Smooth muscle cell (in vitro differentiated cells): ENCODE data around the gene CTNNBIP1. TPM values are rescaled to one million over a fixed set of nuclear protein-coding genes. Genes with fewer than 3 reads are reported as not detected.
A peak's percentile ranks its signal among the peaks of the same experiment; 100 is the strongest.

Experiments
- DNase-seq: peaks from one replicate; lab custom pipeline; 2025; ENCODE audit not compliant: unreplicated experiment; lab: John Stamatoyannopoulos, UW
- H2AFZ ChIP-seq: fragments of 200-600 bp; sonication (generic); 2 replicates; pipeline ENCODE4 v1.6.0; 2016; ENCODE audit warnings: antibody characterized with exemption, low read depth, mild to moderate bottlenecking
- H3F3A ChIP-seq: fragments of 200-600 bp; sonication (generic); 2 replicates; pipeline ENCODE4 v1.6.0; 2017; ENCODE audit warnings: antibody characterized with exemption, low read depth
- H3K27ac ChIP-seq: fragments of 200-600 bp; sonication (generic); 2 replicates; pipeline ENCODE4 v1.5.1; 2016; ENCODE audit warnings: low read depth, mild to moderate bottlenecking
- H3K27me3 ChIP-seq: fragments of 200-600 bp; sonication (generic); 2 replicates; pipeline ENCODE4 v1.6.1; 2016; ENCODE audit warnings: low read depth, mild to moderate bottlenecking
- H3K36me3 ChIP-seq: fragments of 200-600 bp; sonication (generic); 2 replicates; pipeline ENCODE4 v1.5.1; 2016; ENCODE audit warnings: low read depth
- H3K4me1 ChIP-seq: fragments of 200-600 bp; sonication (generic); 2 replicates; pipeline ENCODE4 v1.5.1; 2016; ENCODE audit warnings: low read depth
- H3K4me2 ChIP-seq: fragments of 200-600 bp; sonication (generic); 2 replicates; pipeline ENCODE4 v1.6.0; 2016; ENCODE audit warnings: mild to moderate bottlenecking
- H3K4me3 ChIP-seq: fragments of 200-600 bp; sonication (generic); 2 replicates; pipeline ENCODE4 v1.5.1; 2016; ENCODE audit warnings: mild to moderate bottlenecking
- H3K79me2 ChIP-seq: fragments of 200-600 bp; sonication (generic); 2 replicates; pipeline ENCODE4 v1.6.0; 2016; ENCODE audit warnings: low read depth, mild to moderate bottlenecking
- H3K9ac ChIP-seq: fragments of 200-600 bp; sonication (generic); 2 replicates; pipeline ENCODE4 v1.6.0; 2016; ENCODE audit warnings: low read depth
- H3K9me3 ChIP-seq: fragments of 200-600 bp; sonication (generic); replicated peaks from 2 replicates; pipeline ENCODE4 v1.5.1; 2016; ENCODE audit warnings: low read depth
- H4K20me1 ChIP-seq: fragments of 200-600 bp; sonication (generic); 2 replicates; pipeline ENCODE4 v1.6.0; 2016; ENCODE audit warnings: low read depth
- CTCF ChIP-seq: fragments of 200-600 bp; sonication (generic); IDR thresholded peaks from 2 replicates; pipeline ENCODE4 v1.5.1; 2017; ENCODE audit warnings: borderline replicate concordance, mild to moderate bottlenecking, antibody characterized with exemption; ENCODE audit not compliant: insufficient read depth, poor library complexity, severe bottlenecking
- WGBS: methylation state at CpG from one replicate; pipeline ENCODE4 v1.1.7; 2016; ENCODE audit warnings: low lambda C conversion rate; 5-methylcytosine and 5-hydroxymethylcytosine counted together
- polyA plus RNA-seq: library from polyadenylated mRNA; unstranded; fragments of >200 nt; fragmentation: Nextera tagmentation; extraction: Ambion mirVana; gene quantifications from 2 replicates; pipeline ENCODE4 v1.2.1, GENCODE V29; 2016
- total RNA-seq: library from RNA; depleted of rRNA; stranded (reverse); fragments of >200 nt; gene quantifications from 2 replicates; pipeline ENCODE4 v1.2.3, GENCODE V29; 2014

The CTNNBIP1 gene
- total RNA-seq (27.7 and 30.6 TPM in 2 replicates), polyA plus RNA-seq (52.4 and 55.1 TPM in 2 replicates)

GRCh38 chr1:9910076-9910422, at the start of gene CTNNBIP1:
Gene CTNNBIP1 (minus strand): TSS chr1:9910269. CDS start chr1:9872064, 38,205 bp downstream.
- peaks cover 4% of the 10 kb centered on the region for H4K20me1 ChIP-seq
- TF ChIP-seq CTCF = no peak
- peak within 1 kb of the TSS; percentile 89 for H2AFZ ChIP-seq
- WGBS = 0% methylated on average over 30 of the region's 55 CpGs
- no peak for DNase-seq
- no peaks in the 10 kb centered on the region for H3K27me3 ChIP-seq
- peak within 1 kb of the TSS; percentile 100 for H3K4me2 ChIP-seq
- H3K79me2 ChIP-seq = peaks cover 29% of the 10 kb centered on the region
- no peaks in the 10 kb centered on the region for H3K36me3 ChIP-seq
- peaks cover 8% of the 10 kb centered on the region for H3F3A ChIP-seq
- peak within 1 kb of the TSS; percentile 78 for H3K9ac ChIP-seq
- H3K27ac ChIP-seq = peak within 1 kb of the TSS; percentile 58
- no peaks in the 10 kb centered on the region for H3K9me3 ChIP-seq
- H3K4me1 ChIP-seq = peaks cover 12% of the 10 kb centered on the region
- H3K4me3 ChIP-seq = peak within 1 kb of the TSS; percentile 96

GRCh38 chr1:9957726-9958125, 47.7 kb upstream of the CTNNBIP1 start:
- Histone ChIP-seq H3K4me1 (no peaks in the 10 kb centered on the region), H3K9me3 (no peaks in the 10 kb centered on the region), H3K27me3 (no peaks in the 10 kb centered on the region), H3K36me3 (no peaks in the 10 kb centered on the region), H2AFZ (no peak overlapping the region), H3K79me2 (no peaks in the 10 kb centered on the region), H3F3A (no peaks in the 10 kb centered on the region), H3K4me2 (no peak overlapping the region), H3K9ac (no peak overlapping the region), H4K20me1 (peaks cover 14% of the 10 kb centered on the region), H3K4me3 (no peak overlapping the region), H3K27ac (no peak overlapping the region)
- DNase-seq = no peak
- TF ChIP-seq CTCF = no peak
- WGBS = 94% methylated on average over 8 of the region's 8 CpGs

GRCh38 chr1:9946315-9946714, 36.2 kb upstream of the CTNNBIP1 start:
- H3K36me3 ChIP-seq = no peaks in the 10 kb centered on the region
- no peak overlapping the region for H3K4me2 ChIP-seq
- H3K9ac ChIP-seq = no peak overlapping the region
- no peak overlapping the region for H3K4me3 ChIP-seq
- H3K4me1 ChIP-seq = peaks cover 5% of the 10 kb centered on the region
- no peaks in the 10 kb centered on the region for H3K27me3 ChIP-seq
- peaks cover 26% of the 10 kb centered on the region for H3K79me2 ChIP-seq
- no peaks in the 10 kb centered on the region for H3F3A ChIP-seq
- TF ChIP-seq CTCF = no peak
- no peak overlapping the region for H2AFZ ChIP-seq
- no peak overlapping the region for H3K27ac ChIP-seq
- 96% methylated on average over 2 of the region's 2 CpGs for WGBS
- H3K9me3 ChIP-seq = no peaks in the 10 kb centered on the region
- H4K20me1 ChIP-seq = no peaks in the 10 kb centered on the region
- no peak for DNase-seq
